ENCODE measurements around the gene RNASE13.

Gene RNASE13, protein sequence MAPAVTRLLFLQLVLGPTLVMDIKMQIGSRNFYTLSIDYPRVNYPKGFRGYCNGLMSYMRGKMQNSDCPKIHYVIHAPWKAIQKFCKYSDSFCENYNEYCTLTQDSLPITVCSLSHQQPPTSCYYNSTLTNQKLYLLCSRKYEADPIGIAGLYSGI
- total RNA-seq, result 0 reads per million in 2 donors

DNA sequence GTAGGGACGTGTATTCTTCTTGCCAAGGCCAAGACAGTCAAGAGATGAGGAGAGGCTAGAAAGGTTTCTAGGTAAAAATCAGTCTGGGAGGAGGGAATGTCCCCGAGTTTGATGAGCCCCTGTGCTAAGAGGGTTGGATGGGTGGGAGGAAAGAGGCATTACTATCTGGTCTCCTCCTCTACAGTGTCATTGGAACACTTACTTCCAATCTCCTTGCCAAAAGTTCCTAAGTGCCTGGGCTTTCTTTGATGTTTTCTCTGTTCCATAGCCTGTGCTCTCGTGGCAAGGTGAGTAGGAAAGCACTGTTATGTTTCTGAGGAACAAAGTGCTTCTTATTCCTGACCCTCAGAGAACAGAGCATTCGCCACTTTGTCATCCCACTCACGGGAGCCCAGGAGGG, at the start of gene RNASE13:
RNASE13 (minus strand) TSS at position 101 of the 400 bp plus-strand sequence. CDS start 519 bp downstream, outside the sequence.
- no peak for DNase-seq

DNA sequence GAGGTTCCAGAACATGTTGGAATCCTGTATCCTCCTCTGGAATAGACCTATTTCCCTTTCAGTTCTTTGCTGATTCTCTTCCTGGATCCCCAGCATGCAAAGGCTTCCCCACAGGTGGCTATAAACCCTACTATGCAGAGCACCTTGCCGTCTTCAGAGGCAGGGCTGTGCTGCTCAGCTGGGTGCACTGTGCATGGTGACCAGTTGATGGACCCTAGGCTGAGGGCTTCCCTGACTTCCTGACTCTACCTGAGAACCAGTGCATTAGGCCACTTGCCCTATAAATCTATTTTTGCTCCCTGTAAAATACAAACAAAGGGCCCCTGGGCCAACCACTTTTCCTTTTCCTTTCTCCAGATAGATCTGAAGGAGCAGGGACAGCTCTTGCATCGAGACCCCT, 49.8 kb upstream of the RNASE13 start:
- no peak for DNase-seq

DNA sequence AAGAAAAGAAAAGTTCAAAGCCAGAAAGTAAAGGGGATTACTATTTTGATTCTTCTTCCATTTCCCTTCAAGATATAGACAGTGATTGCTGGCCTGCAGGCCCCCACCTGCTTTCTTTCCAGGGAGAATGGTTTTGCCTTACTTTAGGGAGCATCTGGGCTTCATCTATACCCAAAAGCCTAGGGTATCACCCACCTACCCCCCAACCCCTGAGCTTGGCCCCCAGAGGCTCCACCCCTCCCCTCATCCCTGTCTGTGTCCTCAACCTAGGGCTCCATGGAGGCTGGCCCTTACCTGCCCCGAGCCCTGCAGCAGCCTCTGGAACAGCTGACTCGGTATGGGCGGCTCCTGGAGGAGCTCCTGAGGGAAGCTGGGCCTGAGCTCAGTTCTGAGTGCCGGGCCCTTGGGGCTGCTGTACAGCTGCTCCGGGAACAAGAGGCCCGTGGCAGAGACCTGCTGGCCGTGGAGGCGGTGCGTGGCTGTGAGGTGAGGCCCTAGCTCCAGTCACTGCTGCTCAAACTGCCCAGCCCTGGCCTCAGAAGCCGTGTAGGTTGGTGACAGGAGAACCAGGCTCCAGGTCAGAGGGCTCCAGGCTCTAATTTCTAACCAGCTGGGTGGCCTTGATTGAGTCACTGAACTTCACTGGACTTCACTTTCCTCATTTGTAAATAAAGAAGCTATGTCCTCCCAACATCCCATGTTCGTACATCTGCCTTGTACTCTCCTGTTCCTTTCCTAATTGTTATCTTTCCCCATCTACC, 49.1 kb upstream of the RNASE13 start:
- DNase-seq, result no peak

DNA sequence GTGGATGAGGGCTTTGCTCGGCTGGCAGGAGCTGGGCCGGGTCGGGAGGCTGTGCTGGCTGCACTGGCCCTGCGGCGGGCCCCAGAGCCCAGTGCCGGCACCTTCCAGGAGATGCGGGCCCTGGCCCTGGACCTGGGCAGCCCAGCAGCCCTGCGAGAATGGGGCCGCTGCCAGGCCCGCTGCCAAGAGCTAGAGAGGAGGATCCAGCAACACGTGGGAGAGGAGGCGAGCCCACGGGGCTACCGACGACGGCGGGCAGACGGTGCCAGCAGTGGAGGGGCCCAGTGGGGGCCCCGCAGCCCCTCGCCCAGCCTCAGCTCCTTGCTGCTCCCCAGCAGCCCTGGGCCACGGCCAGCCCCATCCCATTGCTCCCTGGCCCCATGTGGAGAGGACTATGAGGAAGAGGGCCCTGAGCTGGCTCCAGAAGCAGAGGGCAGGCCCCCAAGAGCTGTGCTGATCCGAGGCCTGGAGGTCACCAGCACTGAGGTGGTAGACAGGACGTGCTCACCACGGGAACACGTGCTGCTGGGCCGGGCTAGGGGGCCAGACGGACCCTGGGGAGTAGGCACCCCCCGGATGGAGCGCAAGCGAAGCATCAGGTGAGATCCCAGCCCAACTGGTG, 47.0 kb upstream of the RNASE13 start:
- no peak for DNase-seq

DNA sequence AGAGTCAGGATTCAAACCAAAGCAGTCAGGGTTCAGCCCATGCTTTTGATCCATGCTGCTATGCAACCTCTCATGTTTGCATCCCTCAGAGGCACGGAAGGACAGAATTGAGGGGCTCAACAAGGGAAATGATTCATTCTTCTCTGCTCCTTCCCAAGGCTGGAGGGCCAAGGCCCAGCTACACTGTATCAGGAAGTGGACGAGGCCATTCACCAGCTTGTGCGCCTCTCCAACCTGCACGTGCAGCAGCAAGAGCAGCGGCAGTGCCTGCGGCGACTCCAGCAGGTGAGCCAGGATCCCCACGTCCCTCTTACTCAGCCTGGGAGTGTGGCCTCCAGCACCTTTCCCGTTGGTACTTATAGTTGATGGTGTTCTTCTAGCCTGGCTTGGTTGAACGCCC, 44.1 kb upstream of the RNASE13 start:
- no peak for DNase-seq

DNA sequence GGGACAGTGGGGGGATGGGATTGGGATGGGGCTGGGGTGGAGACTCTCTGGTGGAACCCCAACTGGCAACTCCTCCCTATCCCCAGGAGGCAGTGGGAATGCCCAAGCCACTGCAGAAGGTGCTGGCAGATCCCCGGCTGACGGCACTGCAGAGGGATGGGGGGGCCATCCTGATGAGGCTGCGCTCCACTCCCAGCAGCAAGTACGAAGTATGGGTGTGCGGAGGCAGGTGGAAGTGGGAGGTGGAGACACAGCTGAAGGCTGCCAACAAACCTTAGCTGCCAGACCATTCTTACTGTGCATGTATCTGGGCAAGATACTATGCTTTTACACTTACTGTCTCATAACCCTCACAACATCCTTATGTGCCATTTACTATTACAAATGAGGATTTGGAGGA, 43.7 kb upstream of the RNASE13 start:
- DNase-seq, result no peak

DNA sequence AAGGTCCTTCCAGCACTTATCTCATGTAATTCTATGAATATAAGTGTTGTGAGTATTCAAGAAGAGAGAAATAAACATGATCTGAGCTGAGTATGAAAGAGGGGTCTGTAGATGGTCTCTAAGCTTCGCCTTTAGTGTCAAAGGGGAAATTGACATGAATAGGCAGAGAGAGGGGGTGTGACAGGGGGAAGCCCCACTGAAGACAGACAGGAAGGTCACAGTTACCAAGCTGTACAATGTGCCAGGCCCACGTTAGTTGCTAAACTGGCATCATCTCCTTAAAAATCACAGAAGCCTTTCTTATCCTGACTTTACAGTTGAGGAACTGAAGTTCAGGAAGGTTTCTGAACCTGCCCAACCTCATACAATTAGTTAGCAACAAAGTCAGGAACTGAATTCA, 43.1 kb upstream of the RNASE13 start:
- DNase-seq, result no peak

DNA sequence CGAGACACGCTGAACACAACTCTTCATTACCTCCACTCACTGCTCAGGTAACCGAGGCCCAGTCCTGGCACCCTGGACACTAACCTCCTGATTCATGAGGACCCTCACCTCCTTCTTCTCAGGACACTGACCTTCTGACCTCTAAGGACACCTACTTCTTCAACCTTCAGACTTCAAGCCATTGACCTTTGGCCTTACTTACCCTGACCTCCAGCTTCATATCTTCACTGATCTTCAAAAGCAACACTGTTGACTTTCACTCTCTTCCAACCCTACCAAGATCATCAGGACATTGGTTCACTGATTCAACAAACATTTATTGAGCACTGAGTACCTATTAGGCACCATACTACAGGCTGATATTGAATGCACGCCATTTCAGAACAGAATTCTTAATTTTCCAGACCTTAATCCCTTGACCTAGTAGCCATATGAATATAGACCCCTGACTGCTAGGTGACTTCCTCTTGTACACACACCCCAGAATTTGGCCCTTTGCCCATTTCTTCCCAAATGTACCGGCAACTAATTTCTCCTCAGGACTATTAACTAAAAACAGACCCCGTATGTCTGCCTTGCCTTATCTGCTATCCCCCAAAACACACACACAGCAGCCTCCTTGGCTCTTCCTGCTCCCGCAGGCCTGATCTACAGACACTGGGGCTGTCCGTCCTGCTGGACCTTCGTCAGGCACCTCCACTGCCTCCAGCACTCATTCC, 41.3 kb upstream of the RNASE13 start:
- no peak for DNase-seq

DNA sequence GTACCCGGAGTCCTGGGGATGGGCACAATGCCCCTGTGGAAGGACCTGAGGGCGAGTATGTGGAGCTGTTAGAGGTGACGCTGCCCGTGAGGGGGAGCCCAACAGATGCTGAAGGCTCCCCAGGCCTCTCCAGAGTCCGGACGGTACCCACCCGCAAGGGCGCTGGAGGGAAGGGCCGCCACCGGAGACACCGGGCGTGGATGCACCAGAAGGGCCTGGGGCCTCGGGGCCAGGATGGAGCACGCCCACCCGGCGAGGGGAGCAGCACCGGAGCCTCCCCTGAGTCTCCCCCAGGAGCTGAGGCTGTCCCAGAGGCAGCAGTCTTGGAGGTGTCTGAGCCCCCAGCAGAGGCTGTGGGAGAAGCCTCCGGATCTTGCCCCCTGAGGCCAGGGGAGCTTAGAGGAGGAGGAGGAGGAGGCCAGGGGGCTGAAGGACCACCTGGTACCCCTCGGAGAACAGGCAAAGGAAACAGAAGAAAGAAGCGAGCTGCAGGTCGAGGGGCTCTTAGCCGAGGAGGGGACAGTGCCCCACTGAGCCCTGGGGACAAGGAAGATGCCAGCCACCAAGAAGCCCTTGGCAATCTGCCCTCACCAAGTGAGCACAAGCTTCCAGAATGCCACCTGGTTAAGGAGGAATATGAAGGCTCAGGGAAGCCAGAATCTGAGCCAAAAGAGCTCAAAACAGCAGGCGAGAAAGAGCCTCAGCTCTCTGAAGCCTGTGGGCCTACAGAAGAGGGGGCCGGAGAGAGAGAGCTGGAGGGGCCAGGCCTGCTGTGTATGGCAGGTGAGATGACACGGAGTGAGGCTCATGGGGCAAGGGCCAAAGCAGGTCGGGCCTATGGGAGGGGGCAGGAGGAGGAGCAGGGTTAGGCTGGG, 40.0 kb upstream of the RNASE13 start:
- no peak for DNase-seq

DNA sequence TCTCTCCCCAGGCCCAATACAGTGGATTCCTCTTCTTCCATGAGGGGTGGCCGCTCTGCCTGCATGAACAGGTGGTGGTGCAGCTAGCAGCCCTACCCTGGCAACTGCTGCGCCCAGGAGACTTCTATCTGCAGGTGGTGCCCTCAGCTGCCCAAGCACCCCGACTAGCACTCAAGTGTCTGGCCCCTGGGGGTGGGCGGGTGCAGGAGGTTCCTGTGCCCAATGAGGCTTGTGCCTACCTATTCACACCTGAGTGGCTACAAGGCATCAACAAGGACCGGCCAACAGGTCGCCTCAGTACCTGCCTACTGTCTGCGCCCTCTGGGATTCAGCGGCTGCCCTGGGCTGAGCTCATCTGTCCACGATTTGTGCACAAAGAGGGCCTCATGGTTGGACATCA, 39.3 kb upstream of the RNASE13 start:
- DNase-seq, result no peak

DNA sequence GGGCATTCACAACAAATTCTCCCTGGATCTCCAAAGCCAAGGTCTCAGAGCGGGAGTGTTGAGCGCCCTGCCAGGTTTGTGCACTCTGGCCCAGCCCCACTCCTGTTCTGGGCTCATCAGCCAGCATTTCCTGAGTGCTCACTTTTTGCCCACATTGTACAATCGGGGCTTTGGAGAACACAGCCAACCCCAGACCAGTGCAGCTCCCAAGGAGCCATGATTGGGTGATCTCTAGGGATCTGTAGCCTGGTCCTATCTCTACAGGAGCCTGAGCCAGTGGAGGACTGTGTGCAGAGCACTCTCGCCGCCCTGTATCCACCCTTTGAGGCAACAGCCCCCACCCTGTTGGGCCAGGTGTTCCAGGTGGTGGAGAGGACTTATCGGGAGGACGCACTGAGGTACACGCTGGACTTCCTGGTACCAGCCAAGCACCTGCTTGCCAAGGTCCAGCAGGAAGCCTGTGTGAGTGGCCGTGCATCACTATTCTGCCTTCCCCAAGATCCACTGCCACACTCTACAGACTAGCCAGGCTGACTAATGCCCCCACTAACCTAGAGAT, 38.3 kb upstream of the RNASE13 start:
- DNase-seq, result no peak

DNA sequence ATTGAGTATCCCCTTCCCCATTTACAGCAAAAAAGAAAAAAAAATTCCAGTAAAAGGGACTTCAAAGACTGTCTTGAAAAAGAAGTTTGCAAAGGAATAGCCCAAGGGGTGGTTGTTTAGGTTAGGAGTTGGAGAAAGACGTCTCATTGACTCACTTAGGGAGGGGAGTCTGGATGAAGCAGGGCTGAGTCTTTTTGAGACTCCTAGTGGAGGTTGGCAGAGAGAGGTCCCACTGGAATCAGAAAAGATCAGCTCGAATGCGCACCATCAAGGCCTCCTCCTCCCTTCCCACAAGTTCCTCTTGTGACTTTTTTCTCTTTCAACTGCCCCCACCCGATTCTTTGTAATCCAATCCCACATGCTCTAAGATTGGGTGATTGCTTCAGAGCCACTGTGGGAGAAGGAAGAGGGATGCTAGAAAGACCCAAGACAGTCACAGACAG, 37.4 kb upstream of the RNASE13 start:
- DNase-seq, result no peak

DNA sequence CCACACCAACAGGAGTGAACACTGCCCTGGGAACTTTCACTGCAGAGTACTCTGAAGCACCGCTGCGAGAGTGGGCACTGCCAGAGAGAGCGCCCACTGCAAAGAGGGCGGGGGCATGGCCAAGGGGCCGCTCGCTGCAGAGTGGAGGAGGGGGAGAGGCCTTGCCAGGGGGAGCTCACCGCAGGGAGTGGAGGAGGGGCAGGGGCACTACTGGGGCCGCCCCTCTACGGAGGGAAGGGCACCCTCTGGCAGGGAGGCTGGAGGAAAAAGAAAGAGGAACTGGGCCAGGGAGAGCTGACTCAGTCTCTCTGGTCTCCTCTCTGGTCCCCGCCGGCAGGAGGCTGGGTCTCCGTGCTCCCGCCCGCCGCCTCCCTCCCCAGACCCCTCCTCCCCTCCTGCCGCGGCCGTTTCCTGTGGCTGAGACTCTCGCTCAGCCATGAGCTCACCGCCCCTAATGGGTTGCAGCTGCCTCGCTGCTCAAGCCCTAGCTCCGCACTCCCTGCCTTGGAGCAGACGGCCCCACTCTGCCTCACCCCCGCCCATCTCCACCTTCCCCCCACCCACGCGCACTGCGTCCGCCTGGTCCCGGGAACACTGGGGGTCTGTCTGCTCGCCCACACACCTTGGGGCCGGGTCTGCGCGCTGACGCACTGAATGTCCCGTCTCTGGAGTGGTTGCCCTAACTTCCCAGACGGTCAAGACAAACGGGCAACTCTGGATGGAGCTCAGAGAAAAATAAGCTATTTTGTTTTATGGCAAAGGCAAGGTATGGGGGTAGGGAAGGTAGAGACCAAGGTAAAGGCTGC, 36.8 kb upstream of the RNASE13 start:
- peak; percentile 28 for DNase-seq

DNA sequence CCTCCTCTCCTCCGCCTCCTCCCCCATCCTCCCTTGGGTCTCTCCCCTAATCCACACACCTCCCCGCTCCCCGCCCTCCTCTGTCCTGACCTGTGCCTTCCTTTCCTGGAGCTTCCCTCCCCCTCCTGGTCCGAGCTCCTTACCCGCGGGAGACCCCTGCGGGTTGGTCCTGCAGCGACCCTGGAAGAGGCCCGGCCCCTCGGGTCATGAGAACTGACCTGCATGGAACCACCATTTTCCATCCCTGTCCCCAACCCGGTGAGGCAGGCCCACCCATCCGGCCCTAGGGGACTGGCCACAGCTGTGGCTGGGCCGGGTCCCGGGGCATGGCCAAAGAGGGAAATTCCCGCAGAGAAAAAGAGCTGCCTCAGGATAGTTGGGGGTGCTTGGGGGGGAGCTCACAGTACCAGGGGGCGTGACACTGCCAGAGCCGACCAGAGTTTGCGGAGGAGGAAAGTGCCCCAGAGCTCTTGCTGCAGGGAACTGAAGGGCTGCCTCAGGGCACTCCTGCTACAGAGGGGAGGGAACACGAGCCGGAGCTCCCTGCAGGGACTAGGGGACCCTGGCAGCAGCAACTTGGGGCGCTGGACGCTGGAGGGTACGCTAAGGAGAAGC, 36.1 kb upstream of the RNASE13 start:
- no peak for DNase-seq

DNA sequence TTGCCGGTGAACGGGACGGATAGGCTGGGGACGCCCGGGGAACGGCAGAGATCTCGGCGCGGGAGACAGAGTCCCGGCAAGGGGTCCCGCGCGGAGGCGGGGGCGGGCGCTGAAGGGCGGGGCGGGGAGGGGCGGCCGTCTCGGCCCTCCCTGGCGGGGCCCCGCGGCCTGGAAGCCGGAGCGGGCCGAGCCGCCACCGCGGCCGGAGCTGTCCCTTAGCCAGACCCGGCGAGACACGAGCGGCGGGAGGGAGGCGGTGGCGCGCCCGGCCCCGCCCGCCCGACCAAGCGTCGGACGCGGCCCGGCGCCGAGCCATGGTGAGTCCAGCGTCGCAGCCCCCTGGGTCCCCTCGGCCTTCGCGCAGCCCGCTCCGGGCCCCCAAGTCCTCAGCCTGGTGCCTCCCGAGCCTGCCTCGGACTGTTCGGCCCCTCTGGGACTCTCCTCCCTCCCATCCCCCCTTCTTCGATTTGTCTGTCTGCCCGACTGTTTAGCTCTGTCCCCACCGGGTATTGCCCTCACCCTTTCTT, 35.5 kb upstream of the RNASE13 start, which contains the start of gene ARHGEF40:
ARHGEF40 (plus strand) TSS at position 222 of the 527 bp plus-strand sequence; CDS start at position 315, 93 bp downstream.
- DNase-seq, result no peak

DNA sequence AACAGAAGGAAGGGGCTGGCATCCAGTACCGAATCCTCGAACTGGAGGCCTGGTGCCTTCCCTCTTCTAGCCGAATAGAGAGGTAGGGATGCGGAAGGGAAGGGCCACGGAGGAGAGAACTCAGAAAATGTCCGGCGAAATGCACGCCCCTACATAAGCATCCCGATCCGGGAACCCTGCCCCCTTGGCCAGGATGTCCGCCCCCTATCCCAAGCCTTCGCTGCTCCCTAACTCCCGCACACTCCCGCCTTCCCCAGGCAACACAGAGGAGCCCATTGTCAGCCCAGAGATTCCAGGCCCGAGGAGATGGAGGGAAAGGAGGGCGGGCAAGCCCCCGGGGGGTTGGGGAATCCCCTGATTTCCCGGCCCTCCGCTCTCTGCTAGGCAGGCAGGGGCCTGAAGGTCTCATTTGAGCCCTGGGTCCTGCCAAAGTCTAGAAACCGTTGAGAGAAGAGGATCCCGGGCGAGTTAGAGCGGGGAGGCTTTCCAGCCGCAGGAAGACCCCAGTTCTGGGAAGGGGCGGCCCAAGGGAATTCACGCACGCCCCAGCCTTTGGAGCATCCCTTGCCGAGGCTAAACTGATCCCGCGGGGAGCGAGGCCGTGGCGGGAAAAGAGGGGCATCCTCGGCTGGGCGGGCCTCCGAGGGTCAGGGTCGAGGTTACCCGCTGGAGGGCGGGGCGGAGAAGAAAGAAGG, 34.9 kb upstream of the RNASE13 start:
- no peak for DNase-seq

DNA sequence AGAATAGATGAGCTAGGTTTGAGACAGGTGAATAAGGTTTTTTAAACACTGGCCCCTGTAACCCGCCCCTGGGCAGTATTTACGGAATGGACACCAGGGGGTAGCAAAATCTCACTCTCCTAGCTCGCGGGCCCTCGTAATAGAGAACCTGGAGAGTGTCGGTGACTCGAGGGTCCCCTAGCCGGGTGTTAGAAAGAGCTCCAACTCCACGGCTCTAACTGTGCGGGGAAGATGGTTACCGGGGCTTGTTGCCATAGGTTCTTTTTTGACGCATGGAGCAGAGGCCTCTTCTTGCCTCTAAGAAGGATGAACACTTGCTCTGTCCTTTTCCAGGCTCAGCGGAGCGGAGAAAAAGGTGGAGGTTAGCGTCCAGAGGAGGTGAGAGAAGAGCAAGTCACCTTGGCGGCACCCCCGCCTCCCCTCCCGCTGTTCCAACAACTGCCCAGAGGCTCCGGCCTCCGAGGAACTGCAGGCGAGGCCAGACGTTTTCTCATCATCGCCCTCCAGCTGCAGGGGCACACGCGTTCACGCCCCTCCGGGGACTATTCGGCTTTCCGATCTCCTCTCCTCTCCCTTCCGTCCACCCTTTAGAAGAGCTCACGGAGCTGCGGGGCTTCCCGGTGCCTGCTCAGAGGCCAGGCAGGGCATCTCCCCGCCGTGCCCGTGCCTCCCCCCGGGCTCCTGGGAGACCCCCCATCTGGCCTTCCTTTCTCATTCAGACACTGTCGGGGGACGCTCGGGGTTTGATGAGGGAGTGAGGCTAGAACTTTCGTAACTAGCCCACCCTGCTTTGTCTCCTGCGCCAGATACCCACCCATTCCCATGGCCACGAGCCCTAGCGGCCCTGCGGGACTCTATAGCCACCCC, 34.1 kb upstream of the RNASE13 start:
- DNase-seq, result no peak

DNA sequence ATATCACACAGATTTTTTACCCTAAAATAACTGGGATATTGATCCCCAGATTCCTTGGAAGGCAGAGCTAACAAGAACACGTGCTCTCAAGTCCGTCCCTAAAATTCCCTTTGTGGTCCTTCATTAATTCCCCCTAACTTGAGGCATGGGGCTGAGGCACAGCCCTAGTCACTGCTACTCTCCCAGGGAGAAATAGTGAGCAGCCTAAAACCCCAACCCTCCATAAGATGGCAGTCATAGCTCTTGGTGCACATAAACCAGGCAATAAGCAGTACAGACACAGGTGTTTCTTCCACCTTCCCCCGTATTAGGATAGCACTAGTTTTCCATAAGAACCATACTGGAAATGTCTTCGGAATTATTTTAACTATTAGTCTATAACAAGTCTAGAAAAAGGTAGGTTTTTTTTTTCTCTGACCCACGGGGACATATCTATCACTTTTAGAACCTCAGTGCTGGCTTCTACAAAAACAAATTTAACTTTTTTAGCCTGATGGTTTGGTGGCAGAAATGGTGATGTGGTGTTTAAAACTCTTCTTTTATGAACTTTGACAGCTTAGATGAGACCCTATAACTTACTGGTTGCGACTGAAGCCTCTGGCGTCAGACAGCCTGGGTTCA, 32.4 kb upstream of the RNASE13 start:
- no peak for DNase-seq
